IPS-11a (cell line): ENCODE results near the gene TPST2.
A peak's percentile ranks its signal among the peaks of the same experiment; 100 is the strongest.
"Not testable (repeated sequence)": the region's sequence is repeated elsewhere in the genome, so short reads cannot be mapped to it uniquely, and the experiment has no call there.

Source experiments
- H3K4me3 ChIP-seq: one replicate; pipeline ENCODE4 v1.5.1; 2013; ENCODE audit warnings: low read depth, low read length, control low read depth

TPST2 gene

DNA sequence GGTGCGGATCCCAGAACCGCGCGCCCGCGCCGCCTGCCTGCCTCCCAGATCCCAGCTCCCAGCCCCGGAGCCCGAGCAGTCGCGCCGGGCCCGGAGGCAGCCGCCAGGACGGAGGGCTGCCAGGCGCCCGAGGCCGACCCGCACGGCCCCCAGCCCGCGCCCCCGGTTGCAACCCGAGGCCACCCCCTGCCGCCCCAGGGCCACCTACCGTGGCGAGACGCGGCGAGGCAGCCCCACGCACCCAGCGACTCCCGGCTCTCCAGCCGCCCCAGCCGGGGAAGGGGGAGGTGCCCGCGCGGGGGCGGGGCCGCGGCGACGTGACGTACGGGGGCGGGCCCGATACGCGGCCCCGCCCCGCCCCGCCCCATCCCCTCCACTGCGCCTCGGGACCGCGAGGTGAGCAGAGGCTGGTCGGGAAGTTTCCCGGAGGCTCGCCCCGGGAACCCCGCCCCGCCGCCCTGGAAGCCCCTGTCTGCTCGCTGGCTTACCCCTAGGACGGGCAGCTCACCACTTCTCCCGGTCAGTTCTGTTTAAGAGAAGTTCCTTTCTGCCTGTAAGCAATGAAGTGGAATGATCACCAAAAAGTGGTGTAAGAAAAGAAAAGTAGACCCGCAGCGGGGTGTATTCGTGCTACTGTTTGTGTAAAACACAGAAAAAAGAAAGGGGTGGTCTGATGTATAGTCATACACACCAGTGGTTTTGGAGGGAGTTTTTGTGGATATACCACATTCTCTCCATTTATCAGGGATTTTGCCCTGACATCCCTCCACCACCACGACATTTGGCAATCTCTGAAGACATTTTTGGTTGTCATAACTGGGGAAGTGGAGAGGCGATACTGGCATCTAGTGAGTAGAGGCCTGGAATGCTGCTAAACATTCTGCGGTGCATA is at the start of gene TPST2:
Gene TPST2, minus strand, starts transcription at position 288 of the 892 bp plus-strand sequence. CDS start 48,502 bp downstream, outside the sequence.
- peak within 1 kb of the TSS; percentile 70 for H3K4me3 ChIP-seq

DNA sequence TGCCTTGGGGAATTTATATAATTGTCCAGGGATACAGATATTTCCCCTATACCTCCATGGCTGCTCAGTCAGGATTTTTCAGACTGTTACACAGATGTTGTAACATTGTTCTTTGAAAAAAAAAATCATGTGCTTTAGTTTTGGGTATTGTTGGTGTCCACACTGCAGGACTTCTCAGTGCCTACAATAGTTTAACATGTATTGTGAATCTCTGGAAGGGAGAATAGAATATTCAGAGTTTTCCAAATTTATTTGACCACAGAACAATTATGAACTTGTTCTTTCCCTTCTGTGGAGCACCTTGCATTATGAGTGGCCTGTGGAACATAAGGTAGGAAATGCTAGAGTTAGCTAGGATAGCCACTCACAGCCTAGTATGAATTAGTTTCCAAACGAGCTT is 46.4 kb upstream of the TPST2 start:
- no peak overlapping the region for H3K4me3 ChIP-seq

DNA sequence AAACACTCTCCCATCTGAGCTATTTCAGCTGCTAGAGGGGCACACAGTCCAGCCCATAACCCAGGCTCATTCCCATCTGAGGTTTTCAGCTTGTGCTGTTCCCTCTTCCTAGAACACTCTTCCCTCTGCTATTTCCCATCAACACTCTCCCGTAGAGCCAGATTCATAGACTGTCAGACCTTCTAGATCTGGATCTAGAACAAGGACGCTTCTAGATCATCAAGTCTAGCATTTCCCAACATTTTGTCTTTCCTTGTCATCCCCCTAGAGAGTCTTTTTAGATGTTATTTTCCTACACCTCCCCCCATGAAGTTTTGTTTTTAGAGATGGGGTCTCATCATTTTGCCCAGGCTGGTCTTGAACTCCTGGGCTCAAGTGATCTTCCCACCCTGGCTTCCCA is 45.2 kb upstream of the TPST2 start:
- H3K4me3 ChIP-seq = no peak overlapping the region

DNA sequence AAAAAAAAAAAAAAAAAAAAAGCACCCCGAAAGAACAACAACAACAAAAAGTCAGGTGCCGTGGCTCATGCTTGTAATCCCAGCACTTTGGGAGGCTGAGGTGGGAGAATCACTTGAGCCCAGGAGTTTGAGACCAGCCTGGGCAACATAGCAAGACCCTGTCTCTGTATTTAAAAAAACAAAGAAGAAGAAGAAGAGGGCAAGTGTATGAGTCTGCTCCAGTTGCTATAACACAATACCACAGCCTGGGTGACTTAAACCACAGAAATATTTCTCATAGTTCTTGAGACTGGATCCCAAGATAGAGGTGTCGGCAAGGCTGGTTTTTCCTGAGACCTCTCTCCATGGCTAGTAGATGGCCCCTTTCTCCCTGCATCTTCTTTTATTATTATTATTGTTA is 44.3 kb upstream of the TPST2 start:
- H3K4me3 ChIP-seq = no peak overlapping the region

DNA sequence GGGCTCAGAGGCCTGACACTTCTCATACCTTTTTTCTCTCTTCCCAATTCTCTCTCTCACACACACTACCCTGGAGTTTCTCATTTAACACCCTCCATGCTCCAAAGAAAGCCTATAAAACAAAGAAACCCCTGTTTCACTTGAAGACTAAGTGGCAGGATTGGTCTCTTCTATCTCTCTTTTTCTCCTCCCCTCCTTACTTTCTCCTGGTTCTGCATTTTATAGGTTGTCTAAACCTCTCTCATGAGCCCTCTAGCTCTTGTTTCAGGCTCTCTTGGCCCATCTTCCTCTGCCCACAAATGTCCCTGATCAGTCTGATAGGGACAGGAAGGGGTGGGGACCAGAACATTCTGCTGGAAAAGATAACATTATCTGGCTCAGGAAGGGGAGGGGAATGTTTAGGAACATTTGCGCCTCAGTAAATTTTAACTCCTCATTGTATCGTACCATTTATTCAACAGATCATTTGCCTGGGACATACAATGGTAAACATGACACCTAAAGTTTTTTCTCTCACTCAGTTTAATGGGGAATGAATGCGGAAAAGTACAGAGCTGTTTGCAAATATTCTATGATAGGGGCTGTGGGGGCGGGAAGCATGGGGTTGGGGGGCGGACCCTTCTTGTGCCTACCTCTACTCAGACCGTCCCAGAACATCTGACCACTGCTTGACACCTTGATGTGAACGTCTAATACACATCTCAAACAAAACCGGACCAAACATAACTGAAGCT is 42.7 kb upstream of the TPST2 start:
- H3K4me3 ChIP-seq = no peak overlapping the region

DNA sequence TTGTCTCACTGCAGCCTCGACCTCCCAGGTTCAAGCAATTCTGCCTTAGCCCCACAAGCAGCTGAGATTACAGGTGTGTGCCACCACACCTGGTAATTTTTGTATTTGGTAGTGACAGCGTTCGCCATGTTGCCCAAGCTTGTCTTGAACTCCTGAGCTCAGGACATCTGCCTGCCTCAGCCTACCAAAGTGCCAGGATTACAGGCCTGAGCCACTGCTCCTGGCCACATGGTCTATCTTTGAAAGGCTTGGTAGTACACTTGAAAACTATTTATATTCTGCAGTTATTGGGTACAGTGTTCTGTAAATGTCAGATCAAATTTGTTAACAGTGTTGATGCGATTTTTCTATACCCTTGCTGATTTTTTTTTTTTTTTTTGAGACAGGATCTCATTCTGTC is 41.4 kb upstream of the TPST2 start:
- no peak overlapping the region for H3K4me3 ChIP-seq

DNA sequence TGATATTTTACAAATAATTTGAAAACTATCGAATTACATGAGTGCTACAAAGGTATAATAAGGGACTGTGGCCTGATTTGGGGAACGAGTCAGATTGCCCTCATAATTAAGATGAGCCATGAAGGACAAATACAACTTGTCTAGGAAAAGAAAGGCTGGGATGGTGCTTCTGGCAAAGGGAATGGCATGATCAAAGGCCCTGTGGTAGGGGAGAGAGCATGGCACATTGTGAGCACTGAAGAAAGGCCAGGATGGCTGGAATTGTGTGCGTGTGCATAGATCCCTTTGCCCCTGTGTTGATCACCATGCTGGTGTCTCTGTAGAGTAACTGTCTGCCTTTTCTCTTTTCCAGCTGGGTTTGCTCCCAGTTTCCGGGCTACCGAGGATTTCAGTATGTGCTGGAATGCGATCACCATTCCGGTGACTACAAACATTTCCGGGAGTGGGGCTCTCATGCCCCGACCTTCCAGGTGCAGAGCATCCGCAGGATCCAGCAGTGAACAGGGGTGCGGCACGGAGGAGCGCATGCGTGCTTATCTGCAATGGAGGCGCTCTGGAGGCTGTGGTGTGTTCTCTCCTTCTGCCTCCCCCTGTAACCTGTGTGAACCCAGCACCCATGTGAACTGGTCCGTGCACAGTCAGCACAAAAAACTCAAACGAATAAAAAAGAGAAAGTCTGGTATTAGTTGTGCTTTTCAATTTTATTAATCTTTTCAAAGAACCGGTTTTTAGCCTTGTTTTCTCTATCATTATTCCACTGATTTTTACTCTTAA is 40.2 kb upstream of the TPST2 start:
- H3K4me3 ChIP-seq = no peak overlapping the region

DNA sequence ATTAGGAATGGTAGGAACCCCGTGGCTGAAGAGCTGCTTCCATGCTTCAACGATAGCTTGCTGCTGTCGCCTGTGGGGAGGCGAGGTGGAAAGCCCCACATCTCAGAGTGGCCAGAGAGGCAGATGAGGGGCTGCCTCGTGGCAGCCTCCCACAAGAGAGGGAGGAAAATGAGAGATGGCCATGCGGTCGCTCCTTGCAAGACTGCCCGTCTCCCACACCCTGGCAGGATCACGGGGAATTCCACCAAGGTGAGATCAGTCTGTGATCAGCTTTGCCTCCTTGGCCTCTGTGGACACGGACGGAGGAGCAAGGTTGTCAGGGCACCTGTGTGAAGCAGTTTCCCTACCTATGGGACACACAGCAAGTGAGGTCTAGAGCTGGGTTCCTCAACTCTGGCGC is 34.9 kb upstream of the TPST2 start:
- no peak overlapping the region for H3K4me3 ChIP-seq

DNA sequence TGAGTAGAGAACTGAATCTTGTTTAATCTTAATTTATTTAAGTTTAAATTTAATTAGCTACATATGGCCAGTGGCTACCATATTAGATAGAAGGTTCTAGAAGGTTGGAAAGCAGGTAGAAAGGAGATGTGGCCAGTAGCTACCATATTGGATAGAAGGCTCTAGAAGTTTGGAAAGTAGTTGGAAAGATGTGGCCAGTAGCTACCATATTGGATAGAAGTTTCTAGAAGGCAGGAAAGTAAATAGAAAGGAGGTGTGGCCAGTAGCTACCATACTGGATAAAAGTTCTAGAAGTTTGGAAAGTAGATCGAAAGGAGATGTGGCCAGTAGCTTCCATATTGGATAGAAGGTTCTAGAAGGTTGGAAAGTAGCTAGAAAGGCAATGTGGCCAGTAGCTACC is 34.1 kb upstream of the TPST2 start:
- H3K4me3 ChIP-seq = no peak overlapping the region

DNA sequence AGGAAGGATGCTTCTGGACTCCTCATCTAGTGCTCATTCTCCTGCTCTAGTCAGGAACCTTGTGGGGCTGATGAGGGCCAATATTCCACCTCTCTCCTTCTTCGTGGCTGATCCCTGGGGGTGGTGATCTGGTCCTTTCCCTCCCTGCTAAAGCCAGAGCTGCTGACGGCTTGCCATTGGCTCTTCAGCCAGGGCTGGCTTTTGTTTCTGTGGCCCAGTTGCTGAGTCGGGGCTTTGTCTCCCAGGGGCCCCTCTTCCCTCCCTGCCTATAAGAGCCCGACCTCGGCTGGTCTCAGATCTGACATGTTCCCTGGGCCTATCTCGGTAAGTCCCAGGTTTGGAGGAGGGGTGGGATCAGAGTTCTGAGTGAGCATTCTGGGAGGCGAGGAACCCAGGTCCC is 31.7 kb upstream of the TPST2 start, which contains the start of gene CRYBA4:
Gene CRYBA4, plus strand, starts transcription at position 301 of the 400 bp plus-strand sequence. CDS start 634 bp downstream, outside the sequence.
- H3K4me3 ChIP-seq = no peak within 1 kb of the TSS

DNA sequence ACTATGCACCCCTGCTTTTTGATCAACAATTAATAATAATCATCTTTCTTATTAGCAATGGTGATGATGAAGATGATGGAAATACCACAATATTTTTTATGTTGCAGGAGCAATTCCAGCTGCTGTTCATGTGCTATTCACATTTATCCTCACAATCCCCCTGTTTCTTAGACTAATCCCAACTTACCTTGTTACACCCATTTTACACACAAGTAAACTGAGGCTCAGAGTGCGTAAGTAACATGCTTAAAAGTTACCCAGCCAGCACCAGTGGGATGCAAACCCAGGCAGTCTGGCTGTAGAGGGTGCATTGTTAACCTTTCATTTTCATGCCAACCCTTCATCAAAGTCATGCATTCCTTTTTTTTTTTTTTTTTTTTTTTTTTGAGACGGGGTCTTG is 30.3 kb upstream of the TPST2 start:
- H3K4me3 ChIP-seq = no peak overlapping the region

DNA sequence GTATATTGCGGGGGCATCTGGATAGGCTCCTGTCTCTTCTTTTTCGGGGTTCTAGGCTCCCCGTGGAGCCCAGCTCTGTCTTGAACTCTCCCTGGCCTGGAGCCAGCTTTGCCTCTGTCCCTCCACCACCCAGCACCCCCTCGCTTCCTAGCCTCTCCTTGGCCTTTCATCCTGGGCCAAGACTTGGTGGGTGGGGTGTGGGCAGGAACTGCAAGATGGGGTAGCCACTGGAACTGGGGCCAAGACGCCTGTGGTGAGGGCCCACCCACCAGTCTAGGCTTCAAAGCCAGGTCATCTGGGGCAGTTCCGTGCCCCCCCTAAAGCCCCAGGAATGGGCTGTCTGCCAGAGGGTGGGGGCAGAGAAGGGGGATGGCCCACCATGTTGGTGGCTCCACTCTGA is 29.6 kb upstream of the TPST2 start:
- no peak overlapping the region for H3K4me3 ChIP-seq

DNA sequence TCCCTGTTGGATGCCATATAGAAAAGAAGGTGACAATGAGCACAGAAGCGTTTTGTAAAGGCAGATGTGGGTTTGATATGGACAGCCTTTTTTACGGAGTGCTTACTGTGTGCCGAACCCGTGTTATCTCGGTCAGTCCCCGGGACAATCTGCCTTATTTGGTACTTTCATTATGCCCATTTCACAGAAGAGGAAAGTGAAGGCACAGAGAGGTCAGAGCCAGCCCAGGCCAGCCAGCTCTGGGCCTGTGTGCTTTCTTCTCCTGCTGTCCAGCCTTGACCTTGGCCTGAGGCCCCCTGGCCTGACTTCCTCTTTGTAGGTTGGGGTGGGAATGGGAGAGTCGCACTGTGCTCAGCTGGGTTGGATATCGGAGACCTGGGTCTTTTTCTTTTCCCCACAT is 28.5 kb upstream of the TPST2 start:
- no peak overlapping the region for H3K4me3 ChIP-seq

DNA sequence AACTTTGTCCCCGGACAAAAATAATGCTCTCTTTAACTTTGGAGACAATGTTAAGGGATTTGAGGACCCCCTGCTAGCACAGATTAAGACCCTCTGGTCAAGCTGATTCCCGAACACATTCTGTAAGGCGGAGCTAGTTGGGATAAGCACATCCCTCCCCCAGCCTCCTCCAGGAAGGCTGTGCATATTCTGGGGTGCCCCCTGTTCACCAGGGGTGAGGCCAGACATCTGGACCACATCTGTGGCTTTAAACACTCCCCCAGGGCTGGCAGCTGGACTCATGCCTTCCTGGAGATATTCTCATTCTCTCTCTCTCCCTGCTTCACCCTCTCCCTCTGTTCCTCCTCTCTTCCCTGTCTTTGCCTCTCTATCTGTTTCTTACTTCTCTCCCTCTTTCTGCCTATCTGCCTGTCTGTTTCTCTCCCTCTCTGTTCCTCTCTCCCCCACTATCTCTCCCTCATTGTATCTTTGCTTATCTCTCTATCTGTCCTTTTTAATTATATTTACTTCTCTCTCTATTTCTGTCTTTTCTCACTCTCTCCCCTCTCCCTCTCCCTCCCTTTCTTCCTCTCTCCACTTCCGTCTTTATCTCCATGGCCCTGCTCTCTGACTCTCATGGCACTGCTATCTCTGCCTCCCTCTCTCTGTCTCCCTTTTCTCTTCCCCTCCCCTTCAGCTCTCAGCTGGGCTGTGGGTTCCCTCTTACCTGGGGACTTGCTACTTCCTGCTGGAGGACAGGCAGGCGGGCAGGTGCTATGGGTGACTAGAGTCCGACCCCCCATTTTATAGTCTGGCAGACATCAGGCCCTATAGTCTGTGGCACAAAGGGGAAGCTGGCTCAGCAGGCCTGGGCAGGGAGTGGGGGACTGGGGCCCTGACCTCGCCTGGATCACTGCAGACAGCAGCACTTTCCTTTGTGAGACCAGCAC is 27.6 kb upstream of the TPST2 start, which contains the start of gene CRYBB1:
Gene CRYBB1, minus strand, starts transcription at position 757 of the 929 bp plus-strand sequence. CDS start 1,708 bp downstream, outside the sequence.
- no peak within 1 kb of the TSS for H3K4me3 ChIP-seq

DNA sequence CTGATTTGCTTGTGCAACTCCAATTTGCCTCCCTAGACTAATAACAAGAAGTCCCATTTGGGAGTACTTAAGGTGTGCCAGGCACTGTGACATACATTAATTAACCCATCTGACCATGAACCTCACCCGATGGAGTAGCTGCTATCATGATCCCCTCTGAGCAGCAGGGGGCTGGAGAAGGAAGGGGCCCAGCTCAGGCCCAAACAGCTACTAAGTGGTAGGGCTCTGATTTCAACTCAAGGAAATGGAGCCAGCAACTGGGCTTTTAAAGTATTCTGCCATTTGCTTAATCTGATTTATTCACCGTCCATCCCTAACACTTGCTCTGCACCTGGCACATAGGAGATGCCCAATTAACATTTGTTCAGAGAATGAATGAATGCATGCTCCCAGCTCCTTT is 26.7 kb upstream of the TPST2 start:
- H3K4me3 ChIP-seq = no peak overlapping the region

DNA sequence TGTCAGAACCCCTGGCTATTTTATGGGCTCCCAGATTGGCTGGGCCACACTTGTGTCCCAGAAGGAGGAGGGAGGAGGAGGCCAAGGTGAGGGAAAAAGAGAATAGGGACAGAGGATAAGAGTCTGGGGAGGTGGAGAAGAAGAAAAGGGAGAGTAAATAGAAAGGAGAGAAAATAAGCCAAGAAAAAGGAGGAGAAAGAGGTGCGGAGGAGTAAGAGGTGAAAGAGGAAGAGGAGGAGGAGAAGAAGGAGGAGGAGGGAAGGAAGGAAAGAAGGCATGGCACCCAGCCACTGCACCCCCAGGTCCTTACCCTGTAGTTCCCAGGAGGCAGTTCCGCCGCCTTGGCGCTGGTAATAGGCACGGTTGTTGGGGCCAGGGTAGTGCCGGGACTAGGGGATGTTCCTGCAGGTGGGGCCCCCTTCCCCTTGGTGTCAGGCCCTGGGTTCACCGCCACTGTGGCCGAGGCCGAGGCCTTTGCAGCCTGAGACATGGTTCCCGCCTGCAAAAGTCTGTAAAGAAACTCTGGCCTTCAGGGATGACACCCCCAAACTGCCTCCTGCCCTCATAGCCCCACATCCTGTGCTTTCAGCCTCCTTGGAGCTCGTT is 26.0 kb upstream of the TPST2 start:
- H3K4me3 ChIP-seq = no peak overlapping the region

DNA sequence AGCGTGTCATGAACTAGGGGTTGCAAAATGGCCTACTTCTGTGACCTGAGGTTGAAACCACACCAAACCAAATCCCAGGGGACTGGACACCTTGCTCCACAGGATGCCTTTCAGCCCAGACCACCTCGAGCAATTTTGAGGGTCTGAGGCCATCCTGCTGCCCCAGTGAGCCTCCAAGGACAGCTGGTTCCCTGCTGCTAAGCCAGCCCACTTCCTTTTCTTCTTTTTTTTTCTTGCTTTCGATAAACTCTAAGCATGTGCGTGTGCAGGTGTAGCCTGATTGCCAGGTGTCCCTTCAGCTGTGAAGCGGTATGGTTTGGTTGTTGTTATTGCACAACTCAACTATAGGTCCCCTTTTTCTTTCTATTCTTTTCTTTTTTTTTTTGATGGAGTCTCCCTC is 25.2 kb upstream of the TPST2 start:
- H3K4me3 ChIP-seq = no peak overlapping the region

DNA sequence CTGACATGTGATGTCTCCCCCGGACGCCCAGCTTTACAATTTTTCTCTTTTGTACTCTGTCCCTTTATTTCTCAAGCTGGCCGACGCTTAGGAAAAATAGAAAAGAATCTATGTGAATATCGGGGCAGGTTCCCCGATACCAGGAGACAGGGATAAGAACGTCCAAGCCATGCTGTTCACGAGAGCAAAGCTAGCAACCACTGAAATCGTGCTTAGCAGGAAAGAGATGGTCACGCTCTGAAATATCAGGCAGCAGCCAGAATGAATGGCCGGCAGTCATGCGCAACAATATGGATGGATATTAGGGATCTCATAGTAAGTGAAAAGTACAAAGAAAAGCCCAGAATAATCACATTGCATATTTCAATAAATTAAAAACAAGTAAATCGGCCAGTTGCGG is 24.4 kb upstream of the TPST2 start:
- H3K4me3 ChIP-seq = no peak overlapping the region

DNA sequence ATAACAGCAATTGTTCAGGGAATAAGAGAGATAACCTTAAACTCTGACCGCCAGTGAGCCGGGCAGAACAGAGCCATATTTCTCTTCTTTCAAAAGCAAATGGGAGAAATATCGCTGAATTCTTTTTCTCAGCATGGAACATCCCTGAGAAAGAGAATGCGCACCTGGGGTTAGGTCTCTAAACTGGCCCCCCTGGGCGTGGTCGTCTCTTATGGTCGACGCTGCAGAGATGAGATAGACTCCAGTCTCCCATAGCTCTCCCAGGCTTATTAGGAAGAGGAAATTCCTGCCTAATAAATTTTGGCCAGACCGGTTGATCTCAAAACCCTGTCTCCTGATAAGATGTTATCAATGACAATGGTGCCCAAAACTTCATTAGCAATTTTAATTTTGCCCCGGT is 23.8 kb upstream of the TPST2 start:
- H3K4me3 ChIP-seq = not testable (repeated sequence)

DNA sequence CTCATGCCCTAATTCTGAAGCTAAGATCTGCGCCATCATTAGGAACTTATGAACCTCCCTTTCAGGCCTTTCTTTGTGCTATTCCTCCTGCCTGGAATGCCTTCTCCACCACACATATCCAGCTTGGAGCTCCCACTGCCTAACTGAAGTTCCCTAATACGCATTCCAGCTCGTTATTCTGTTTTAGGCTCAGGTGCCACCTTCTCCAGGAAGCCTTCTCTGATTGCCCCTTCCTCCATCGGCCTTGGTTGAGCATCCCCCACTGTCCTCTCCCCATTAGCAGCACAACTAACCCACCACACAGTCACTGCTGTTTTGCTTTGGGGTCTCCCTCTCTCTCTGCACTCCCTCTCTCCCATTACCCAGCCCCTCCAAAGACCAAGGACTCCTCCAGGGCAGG is 22.7 kb upstream of the TPST2 start:
- no peak overlapping the region for H3K4me3 ChIP-seq
